Erythroblast (primary cell): ENCODE results near the gene PTPRN2.

Source experiments
- DNase-seq, 2 experiments: peaks; one replicate each; lab custom pipeline; 2025; lab: John Stamatoyannopoulos, UW
- GATA1 ChIP-seq: IDR thresholded peaks from 2 replicates; pipeline ENCODE4 v1.6.1; 2011; ENCODE audit warnings: low read depth, mild to moderate bottlenecking, control low read depth, low read length, moderate library complexity
- POLR2A ChIP-seq: IDR thresholded peaks from 2 replicates; pipeline ENCODE4 v1.6.1; 2011; ENCODE audit warnings: mild to moderate bottlenecking, low read length

Gene PTPRN2

GRCh38 chr7:158026636-158027265 lies 560.9 kb downstream of the PTPRN2 start:
- TF ChIP-seq POLR2A = no peak
- DNase-seq = no peak

DNA sequence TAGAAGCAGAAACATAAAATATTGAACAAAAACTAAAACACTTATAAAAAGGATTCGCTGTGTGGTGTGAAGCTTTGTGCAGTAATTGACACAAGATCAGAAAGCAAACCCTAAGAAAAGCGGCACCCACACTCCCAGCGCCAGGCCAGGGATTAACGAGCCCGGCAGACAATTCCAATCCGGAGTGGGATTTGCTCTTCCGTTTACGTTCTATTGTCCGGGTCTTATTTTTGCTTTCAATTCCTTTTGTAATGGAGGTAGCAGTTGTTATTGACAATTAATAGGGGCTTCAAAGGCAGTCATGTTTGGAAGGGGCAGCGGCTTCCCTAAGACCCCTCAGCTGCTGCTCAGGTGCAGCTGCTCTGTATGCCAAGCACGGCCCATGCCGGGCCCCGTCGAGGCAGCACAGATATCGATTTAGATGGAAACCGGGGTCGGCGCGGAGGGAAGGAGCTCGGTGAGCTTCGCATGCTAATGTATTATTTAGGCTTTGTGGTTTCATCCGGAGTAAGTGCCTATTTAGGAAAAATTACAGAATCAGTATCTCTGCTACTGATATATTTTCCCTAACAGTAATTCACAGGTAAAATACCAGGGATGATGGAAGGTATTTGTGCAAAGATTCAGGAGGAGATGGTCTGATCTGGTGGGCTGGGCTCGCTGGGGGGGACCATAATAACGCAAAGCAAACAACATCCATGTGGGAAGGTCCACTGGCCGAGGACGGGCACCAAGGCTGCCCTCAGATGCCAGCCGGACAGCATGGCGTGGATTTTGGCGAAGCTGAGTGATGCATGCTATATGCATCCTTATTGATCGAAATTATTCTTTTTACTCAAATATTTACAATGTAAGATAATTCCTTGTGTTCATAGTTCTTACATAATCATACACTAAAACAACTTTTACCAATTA lies 561.7 kb downstream of the PTPRN2 start:
- TF ChIP-seq GATA1 (no peak), POLR2A (no peak)
- no peak for DNase-seq

- DNase-seq = no peak
- TF ChIP-seq POLR2A = no peak
- TF ChIP-seq GATA1 = no peak
Measured at GRCh38 chr7:158024881-158025280, 562.7 kb downstream of the PTPRN2 start.

DNA sequence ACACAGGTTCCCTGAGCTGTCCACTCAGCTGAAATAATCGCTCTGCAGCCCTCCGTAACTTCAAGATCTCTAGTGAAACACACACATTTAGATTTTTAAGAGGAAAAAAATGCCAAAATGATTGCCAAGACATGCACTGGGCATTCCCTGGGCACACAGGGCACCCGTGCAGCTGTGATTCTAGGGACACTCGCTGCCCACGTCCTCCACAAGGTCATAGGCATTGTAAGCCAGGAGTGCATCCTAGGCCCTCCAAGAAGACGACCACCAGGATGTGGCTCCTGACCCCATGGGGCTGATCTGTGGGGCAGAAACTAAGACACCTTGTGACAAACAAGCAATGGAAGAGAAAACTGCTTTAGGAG lies 563.3 kb downstream of the PTPRN2 start:
- no peak for TF ChIP-seq POLR2A
- TF ChIP-seq GATA1 = no peak
- no peak for DNase-seq

DNA sequence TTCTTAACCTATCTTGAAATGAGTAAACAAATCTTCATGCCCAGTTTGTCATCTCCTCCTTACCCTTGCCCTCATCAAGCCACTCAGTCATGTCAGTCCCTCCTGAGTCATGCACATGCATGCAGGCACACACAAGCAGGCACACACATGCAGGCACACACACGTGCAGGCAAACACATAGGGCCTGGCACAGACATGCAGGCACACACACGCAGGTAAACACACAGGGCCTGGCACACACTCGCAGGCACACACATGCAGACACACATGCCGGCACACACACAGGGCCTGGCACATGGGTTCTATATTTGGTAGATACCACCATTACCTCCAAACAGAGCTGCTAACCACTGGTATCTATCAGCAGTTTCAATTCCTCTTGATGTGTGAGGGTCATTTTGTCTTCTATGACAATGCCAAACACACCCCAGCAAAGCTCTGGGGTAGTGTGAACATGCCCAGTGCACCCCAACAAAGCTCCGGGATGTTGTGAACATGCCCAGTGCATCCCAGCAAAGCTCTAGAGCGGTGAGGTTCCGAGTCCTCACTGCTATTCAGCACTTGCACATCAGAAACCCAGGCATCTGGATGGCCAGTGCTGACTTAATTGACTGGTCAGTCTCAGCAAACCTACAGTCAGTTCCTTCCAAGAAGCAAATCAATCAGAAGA lies 563.8 kb downstream of the PTPRN2 start:
- TF ChIP-seq GATA1 (no peak), POLR2A (no peak)

DNA sequence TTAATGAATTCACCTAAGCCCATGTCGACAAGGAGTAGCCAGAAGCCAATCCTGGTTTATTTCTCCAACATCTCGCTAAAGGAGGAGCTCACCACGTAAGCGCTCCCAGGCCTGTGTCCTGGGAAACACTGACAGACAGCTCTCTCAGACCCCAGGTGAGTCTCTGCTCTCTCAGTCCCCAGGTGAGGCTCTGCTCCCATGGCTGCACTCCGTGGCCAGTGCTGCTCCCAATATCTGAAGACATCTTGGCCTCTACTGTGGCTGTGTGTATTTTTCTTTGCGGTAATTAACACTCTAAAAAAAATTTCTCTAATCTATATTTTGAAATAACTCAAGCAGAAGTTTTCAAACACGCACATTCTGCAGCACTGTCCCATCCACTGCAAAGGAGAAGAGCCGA lies 564.5 kb downstream of the PTPRN2 start:
- no peak for TF ChIP-seq GATA1
- no peak for TF ChIP-seq POLR2A
- no peak for DNase-seq

More for the DNA sequence above, 563.8 kb downstream of the PTPRN2 start:
- no peak for DNase-seq

GRCh38 chr7:158022601-158023000 lies 565.0 kb downstream of the PTPRN2 start:
- TF ChIP-seq POLR2A = no peak
- TF ChIP-seq GATA1 = no peak
- DNase-seq = no peak

DNA sequence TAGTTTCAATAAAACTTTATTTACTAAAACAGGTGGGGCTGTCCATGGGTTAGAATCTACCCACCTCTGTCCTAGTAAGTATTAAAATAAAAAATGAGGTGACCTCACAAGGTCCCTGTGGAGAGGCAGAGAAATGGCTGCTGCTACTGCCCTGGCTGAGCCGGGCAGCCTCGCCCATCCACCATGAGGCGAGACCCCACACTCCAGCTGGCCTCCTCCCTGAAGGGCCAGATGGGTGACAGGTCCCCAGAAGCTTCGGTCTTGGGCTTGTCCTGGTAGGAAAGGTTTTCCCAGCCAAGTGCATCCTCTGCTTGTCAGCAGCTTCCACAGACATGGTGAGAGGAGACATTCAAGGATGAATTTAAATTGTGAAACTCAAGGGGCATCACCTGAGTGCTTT lies 565.8 kb downstream of the PTPRN2 start:
- DNase-seq = no peak
- TF ChIP-seq POLR2A (no peak), GATA1 (no peak)

- no peak for TF ChIP-seq GATA1
- TF ChIP-seq POLR2A = no peak
- no peak for DNase-seq
Measured at GRCh38 chr7:158020706-158021095, 566.9 kb downstream of the PTPRN2 start.

GRCh38 chr7:158019726-158020705 lies 567.6 kb downstream of the PTPRN2 start:
- TF ChIP-seq GATA1 (no peak), POLR2A (no peak)
- no peak for DNase-seq

GRCh38 chr7:158018971-158019645 lies 568.5 kb downstream of the PTPRN2 start:
- TF ChIP-seq GATA1 (no peak), POLR2A (no peak)
- no peak for DNase-seq

- no peak for DNase-seq
- TF ChIP-seq GATA1 = no peak
- TF ChIP-seq POLR2A = no peak
Measured at GRCh38 chr7:158018098-158018762, 569.4 kb downstream of the PTPRN2 start.
